OCI-LY1 (cell line): ENCODE data around the gene ZMIZ1.

Experiments
- CTCF ChIP-seq: fragments of 200-600 bp; sonication (generic), shearing (Covaris generic); IDR thresholded peaks from 2 replicates; pipeline ENCODE4 v1.5.1; 2017; ENCODE audit warnings: mild to moderate bottlenecking, antibody characterized with exemption, low read length, moderate library complexity, mixed read lengths
- EZH2 ChIP-seq: fragments of 200-600 bp; sonication (generic), shearing (Covaris generic); IDR thresholded peaks from 2 replicates; pipeline ENCODE4 v1.8.0; 2017; ENCODE audit warnings: borderline replicate concordance, mixed run types, mild to moderate bottlenecking, antibody characterized with exemption, low read length, moderate library complexity, mixed read lengths

- TF ChIP-seq EZH2 (no peak), CTCF (no peak)
Measured at GRCh38 chr10:79078367-79079053, 9.7 kb downstream of the ZMIZ1 start.
